Retina (tissue), 1 donor: Measurements from ENCODE around the gene CEP128.
"Not testable (repeated sequence)": the region's sequence is repeated elsewhere in the genome, so short reads cannot be mapped to it uniquely, and the experiment has no call there.

Experiments used
- DNase-seq: peaks from one replicate; pipeline ENCODE4 v3.0.0-alpha.2; 2016

CEP128 gene

GRCh38 chr14:80941241-80942185 lies at the start of gene CEP128:
CEP128 (minus strand) TSS chr14:80941738.
- peak; percentile 99 for DNase-seq

- no peak for DNase-seq
Measured at GRCh38 chr14:80988735-80989429, 47.3 kb upstream of the CEP128 start.

- no peak for DNase-seq
Measured at GRCh38 chr14:80988192-80988591, 46.7 kb upstream of the CEP128 start.

GRCh38 chr14:80987235-80988032 lies 45.9 kb upstream of the CEP128 start:
- DNase-seq = peak; percentile 77

GRCh38 chr14:80982711-80983110 lies 41.2 kb upstream of the CEP128 start:
- DNase-seq = no peak

- no peak for DNase-seq
Measured at GRCh38 chr14:80981673-80982072, 40.1 kb upstream of the CEP128 start.

GRCh38 chr14:80981156-80981555 lies 39.6 kb upstream of the CEP128 start:
- no peak for DNase-seq

- no peak for DNase-seq
Measured at GRCh38 chr14:80979951-80980350, 38.4 kb upstream of the CEP128 start.

- DNase-seq = no peak
Measured at GRCh38 chr14:80978403-80978802, 36.9 kb upstream of the CEP128 start.

GRCh38 chr14:80977221-80977620 lies 35.7 kb upstream of the CEP128 start:
- DNase-seq = no peak

- no peak for DNase-seq
Measured at GRCh38 chr14:80974679-80975078, 33.1 kb upstream of the CEP128 start.

GRCh38 chr14:80973931-80974641 lies 32.5 kb upstream of the CEP128 start:
- DNase-seq = peak; percentile 23

- no peak for DNase-seq
Measured at GRCh38 chr14:80965037-80965436, 23.5 kb upstream of the CEP128 start.

- DNase-seq = no peak
Measured at GRCh38 chr14:80959496-80959895, 18.0 kb upstream of the CEP128 start.

- no peak for DNase-seq
Measured at GRCh38 chr14:80958939-80959338, 17.4 kb upstream of the CEP128 start.

- DNase-seq = no peak
Measured at GRCh38 chr14:80958226-80958625, 16.7 kb upstream of the CEP128 start.

GRCh38 chr14:80957613-80958012 lies 16.1 kb upstream of the CEP128 start:
- no peak for DNase-seq

- no peak for DNase-seq
Measured at GRCh38 chr14:80956922-80957321, 15.4 kb upstream of the CEP128 start.

- no peak for DNase-seq
Measured at GRCh38 chr14:80956102-80956501, 14.6 kb upstream of the CEP128 start.

- peak; percentile 54 for DNase-seq
Measured at GRCh38 chr14:80955416-80955941, 13.9 kb upstream of the CEP128 start, which contains the start of gene TSHR. TSHR (plus strand) TSS chr14:80955621; CDS start chr14:80955681, 60 bp downstream.

- DNase-seq = peak; percentile 92
Measured at GRCh38 chr14:80954687-80955299, 13.3 kb upstream of the CEP128 start.

GRCh38 chr14:80953211-80953610 lies 11.7 kb upstream of the CEP128 start:
- DNase-seq = not testable (repeated sequence)
